Urothelium cell line (cell line): ENCODE measurements around the gene SCNN1A.

Experiments
- DNase-seq: peaks from one replicate; pipeline ENCODE4 v3.0.0; 2011; ENCODE audit warnings: low spot score, mixed read lengths
- FAIRE-seq: peaks from 2 replicates; lab custom pipeline; 2011; peaks lifted over from hg19 to GRCh38; lab: Jason Lieb, UNC

SCNN1A gene

DNA sequence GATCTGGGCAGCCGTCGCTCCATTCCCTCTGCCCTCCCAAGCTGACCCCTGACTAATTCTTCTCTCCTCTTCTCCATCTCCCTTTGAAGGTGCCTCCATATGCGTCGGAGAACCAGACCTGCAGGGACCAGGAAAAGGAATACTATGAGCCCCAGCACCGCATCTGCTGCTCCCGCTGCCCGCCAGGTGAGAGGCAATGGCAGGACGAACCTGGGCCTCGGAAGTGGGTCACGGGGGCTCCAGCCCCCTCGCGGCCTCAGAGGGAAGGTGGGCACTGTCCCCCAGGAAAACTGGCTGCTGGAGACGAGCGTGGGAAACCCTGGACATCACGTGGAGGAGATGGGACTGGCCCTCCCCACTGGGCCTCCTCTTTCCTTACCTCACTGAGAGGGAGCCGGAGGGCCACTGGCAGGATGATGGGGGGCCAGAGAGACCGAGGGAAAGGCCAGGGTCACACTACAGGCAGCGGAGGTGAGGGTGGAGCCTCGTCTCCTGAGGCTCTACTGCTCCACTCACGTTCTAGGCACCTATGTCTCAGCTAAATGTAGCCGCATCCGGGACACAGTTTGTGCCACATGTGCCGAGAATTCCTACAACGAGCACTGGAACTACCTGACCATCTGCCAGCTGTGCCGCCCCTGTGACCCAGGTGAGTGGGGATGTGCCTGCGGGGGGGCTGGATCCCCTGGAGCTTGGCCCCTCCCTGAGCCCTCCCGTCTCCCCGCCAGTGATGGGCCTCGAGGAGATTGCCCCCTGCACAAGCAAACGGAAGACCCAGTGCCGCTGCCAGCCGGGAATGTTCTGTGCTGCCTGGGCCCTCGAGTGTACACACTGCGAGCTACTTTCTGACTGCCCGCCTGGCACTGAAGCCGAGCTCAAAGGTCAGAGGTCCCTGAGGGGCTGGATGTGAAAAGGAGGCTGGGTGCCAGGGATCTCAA is 9.4 kb upstream of the SCNN1A start:
- FAIRE-seq (peak; percentile 9), DNase-seq (peak; percentile 40)

DNA sequence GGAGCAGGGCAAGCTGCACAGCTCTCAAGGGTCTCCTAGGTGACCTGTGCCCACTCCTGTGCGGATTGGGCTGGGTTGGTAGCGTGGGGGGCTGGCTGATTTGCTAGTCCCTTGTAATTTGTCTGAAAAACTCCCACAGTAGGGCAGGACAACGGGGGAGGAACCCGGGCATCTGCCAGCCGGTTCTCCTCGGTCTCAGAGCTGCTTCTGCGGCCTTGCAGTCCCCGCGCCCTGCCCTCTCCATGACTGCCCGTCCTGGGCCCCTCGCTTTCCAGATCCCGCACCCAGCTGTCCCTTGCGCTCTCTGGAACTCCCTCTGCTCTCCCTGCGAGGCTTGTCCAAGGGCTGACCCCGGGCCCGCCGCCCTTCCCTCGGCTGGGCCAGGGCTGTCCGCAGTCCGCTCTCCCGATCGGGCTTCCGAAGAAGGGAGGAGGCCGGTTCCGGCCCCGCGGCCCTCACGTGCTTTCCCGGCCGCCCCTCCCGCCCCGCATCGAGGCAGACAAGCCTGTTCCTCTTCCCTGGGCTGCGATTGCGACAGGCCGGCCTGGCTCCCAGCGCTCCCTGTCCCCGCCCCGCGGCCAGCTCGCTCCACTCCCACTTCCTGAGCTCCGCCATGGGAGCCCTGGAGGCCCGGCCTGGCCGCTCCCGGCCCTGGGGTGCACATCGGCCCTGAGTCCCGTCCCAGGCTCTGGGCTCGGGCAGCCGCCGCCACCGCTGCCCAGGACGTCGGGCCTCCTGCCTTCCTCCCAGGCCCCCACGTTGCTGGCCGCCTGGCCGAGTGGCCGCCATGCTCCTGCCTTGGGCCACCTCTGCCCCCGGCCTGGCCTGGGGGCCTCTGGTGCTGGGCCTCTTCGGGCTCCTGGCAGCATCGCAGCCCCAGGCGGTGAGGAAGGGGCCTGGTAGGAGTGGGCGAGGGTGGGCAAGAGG is 8.5 kb upstream of the SCNN1A start, which contains the start of gene LTBR:
Gene LTBR, plus strand, starts transcription at position 591 of the 927 bp plus-strand sequence. Its CDS starts 197 bp downstream, at position 788.
- DNase-seq (peak; percentile 91), FAIRE-seq (peak; percentile 88)

- no peak for DNase-seq
- FAIRE-seq: peak; percentile 61
These were observed 7.6 kb upstream of the SCNN1A start for GRCh38 chr12:6382982-6383381.

GRCh38 chr12:6382371-6382770 is 7.0 kb upstream of the SCNN1A start:
- FAIRE-seq (peak; percentile 78), DNase-seq (no peak)

DNA sequence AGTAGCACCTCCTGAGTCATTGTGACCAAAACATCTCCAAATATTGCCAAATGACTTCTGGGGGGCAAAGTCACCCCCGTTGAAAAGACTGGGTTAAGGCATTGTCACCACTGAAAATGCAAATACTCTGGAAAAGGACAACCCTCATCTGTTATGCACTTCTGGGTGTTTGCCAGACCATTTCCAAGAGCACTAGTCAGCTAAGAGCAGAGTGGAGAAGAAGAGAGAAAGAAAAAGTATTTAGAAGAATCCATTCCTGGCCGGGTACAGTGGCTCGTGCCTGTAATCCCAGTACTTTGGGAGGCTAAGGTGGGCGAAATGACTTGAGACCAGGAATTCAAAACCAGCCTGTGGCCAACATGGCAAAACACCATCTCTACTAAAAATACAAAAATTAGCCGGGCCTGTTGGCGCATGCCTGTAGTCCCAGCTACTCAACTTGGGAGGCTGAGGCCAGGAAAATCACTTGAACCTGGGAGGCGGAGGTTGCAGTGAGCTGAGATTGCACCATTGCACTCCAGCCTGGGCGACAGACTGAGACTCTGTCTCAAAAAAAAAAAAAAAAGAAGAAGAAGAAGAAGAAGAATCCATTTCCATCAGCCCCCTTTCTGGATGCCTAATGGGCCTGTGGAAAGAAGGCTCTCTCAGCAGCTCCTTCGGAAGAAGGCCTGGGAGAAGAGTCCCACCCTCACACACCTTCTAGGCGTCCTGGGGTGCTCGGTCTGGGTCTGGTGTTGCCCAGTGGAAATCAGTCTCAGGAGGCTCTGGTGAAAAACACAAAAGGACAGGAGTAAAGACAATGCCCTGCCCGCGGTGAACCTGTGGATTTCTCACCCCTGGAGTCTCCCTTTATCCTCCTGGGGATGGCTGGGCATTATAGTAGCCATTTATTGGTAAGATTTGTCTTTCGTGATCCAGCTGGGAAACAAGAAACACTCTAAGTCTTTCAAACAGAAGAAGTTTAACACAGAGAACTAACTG is 5.1 kb upstream of the SCNN1A start:
- DNase-seq (no peak), FAIRE-seq (no peak)

DNA sequence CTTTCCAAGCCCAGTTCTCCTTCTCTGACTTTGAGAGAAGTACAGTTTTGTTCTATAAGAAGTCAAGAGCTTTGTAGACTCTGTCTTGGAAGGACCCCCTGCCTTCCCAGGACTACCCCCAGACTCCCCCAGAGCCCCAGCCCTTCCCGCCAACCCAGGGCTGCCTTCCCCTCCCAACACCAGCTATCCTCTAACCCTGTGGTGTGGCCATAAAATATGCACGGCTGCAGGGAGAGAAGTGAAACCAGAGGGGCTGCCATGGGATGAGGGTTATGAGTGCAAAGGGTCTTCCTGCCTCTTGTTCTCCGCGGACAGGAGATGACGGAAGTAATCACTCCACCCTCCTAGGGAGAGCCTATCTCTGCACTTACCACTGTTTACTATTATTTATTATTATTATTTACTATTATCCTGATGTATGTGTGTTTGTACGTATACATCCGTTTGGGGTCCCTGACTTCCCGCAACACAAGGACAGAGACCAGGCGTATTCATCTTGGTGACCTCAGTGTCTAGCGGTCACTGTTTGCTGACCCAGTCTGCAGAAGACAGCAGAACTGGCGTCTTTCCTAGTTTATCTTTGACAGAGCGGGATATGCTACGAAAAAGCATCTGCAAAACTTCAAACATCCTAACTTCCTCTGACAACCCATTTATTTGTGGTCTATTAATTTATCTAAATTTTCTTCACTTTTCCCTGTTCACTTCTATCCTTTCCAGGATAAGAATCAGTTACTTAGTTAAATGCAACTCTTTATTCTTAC is 3.5 kb upstream of the SCNN1A start:
- FAIRE-seq: no peak
- no peak for DNase-seq

GRCh38 chr12:6377667-6377994 is 2.3 kb upstream of the SCNN1A start:
- no peak for FAIRE-seq
- no peak for DNase-seq

DNA sequence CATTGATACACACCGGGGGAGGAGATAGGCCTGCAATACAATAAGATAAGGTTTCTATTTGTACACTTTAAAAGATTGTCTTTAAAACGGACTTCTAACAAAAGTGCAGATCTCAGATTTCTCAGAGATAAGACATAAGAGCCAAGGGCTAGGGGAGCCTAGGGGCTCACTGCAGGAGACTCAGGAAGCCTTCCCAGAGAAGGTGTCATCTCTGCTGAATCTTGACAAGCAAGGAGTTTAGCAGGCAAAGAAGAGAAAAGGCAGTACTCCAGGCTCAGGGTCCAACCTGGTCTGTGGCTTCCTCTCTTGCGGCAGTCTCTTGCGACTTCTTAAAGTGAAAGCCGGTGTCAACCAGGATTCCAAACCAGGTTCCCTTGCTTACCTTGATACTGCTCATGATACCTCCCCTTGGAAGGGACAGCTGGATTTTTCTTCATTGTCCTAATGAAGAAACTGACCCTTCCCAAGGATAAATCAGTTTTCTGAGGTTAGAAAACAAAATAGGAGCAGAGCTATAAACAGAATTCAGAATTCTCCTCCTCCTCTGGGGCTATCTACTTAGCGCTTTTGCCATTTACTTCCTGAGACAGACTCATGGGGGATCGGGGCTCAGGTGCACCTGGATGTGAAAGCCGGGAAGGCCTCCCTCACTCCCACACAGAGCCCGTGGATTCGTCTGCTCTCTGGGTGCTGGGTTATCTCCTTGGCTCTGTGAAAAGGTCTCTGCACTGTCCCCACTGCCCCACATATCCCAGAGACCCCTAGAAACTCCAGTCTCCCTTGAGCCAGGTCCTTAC is 1.7 kb upstream of the SCNN1A start:
- DNase-seq: no peak
- no peak for FAIRE-seq

- DNase-seq (peak; percentile 85), FAIRE-seq (peak; percentile 63)
These were observed 911 bp upstream of the SCNN1A start for GRCh38 chr12:6376079-6376869.

DNA sequence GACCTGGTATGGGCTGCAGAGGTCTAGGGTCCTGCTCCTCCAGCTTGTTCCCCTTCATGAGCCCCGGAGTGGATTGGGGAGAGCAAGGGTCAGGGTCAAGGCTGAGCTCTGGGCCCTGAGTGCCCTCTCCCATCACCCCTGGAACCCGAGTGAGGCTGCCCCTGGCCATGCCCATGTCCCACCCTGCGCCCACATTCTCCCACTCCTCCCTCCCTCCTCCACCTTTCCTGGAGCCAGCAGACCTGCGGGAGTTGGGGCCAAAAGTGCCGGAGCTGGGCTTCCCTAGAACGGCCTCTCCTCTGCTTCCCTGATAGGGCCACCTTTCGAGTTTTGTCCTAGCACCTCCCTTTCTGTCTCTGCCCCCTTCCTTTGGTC is 590 bp downstream of the SCNN1A start:
- FAIRE-seq (no peak), DNase-seq (no peak)

GRCh38 chr12:6374028-6374785 is 1.2 kb downstream of the SCNN1A start:
- DNase-seq: no peak
- peak; percentile 79 for FAIRE-seq

DNA sequence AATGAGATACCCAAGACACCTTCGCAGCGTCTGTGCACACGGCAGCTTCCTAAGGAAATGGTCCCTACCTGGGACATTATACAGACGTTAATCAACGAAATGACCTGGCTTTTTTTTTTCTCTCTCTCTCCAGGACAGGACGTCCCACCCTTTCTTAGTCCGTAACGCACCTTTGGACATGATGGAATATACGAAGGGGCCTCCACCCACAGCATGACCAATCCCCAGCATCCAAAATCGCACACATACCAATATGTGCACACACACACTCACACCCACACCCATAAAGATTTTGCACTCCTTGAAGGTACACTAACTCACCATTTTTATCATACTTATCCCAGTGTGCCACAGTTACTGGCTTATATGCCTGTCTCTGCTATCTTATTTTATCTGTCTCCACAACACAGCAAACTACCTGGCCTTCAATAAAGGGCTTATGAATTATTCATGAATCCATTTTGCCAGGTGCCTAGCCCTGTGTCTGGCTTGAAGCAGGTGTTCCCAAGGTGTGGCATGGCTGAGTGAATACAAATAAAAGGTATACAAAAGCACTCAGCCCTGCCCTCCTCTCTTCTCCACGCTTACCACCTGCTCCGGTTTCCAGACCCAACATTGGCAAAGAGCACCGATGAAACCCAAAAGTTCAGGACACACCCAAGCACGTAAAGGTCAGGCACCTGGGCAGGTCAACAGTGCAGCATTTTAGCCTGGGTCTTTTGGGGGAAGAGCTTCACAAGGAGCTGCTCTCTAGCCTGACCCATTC is 2.2 kb downstream of the SCNN1A start:
- FAIRE-seq (no peak), DNase-seq (no peak)

DNA sequence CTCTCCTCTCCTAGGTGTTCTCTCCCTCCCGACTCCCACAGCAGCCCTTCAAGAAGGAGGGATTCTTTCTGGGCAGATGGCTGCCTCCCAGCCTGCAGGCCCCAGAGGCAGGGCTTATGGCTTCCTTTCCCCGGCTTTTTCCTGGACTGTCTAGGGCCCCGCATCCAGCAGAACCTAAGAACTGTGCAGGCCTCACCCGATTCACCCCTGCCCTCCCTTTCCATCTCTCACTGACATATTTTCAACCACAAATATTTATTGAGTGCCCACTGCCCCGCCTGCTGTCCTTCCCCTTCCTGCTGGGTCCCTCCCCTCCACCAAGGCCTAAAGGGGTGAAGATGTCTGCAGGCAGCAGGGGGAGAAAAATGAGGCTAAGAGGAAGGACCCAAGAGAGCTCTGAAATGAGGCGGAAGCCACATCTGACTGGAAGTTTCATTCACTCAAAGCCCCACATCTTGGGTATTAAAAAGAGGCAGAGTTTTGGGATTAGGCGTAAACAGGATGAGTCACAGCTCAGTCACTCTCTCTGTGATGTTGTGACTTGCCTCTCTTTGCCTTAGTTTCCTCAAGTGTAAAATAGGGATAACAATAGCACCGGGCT is 2.9 kb downstream of the SCNN1A start:
- peak; percentile 94 for DNase-seq
- peak; percentile 97 for FAIRE-seq

- FAIRE-seq (peak; percentile 87), DNase-seq (peak; percentile 93)
These were observed 4.2 kb downstream of the SCNN1A start for GRCh38 chr12:6370994-6371754.

GRCh38 chr12:6370576-6370935 is 4.8 kb downstream of the SCNN1A start:
- FAIRE-seq: no peak
- no peak for DNase-seq
